Activated naive CD8-positive, alpha-beta T cell treated with anti-CD3 and anti-CD28 coated beads, Interleukin-2, amount 50 U/mL, for 16 hours (primary cell): ENCODE measurements around the gene MYNN.
A peak's percentile ranks its signal among the peaks of the same experiment; 100 is the strongest.
"Not testable (repeated sequence)": the region's sequence is repeated elsewhere in the genome, so short reads cannot be mapped to it uniquely, and the experiment has no call there.

ENCODE experiments used
- DNase-seq: peaks from one replicate; pipeline ENCODE4 v3.0.0-alpha.2; 2020; ENCODE audit warnings: low read depth, low spot score

MYNN gene

DNA sequence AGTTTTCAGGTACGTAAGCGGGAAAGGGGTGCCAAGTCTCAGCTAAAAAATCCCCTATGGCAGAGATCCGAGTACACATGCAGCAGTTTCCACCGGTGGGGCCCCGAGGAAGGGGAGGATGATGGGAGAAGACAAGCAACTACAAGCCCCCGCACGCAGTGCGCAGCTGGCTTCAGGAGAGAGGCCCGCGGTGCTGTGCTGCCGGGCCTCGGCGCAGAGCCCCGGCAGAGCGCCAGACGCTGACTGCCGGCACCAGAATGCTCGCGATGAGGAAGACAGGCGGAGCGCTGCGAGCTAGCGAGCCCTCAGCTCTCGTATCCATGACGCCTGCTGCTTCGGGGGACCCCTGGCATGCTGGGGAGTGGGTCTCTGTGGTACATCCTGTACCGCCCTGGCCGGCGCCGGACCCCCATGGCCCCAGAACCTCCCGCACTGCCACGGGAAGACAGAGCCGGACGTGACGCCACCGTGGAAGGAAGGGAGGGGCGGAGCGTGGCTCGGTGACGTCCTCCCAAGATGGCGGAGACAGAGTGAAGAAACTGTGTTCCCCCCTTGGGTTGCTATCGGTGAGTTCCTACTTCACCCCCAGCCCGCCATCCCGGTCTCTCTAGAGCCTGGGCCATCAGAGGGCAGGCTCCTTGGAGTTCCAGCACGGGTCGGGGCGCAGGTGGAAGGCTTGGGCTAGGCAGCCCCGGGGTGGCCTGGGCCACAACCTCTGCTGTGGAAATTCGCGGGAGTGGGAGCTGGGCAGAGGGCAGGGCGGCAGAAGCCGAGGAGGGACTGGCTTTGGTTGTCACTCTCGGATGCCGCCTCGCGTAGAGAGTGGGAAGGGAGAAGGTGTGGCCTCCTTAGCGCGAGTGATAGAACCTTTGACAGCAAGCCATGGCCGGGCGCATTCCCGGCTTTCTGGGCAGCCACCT, at the start of gene MYNN:
MYNN (plus strand) TSS at position 500 of the 920 bp plus-strand sequence. CDS start 900 bp downstream, outside the sequence.
- DNase-seq, result peak; percentile 80

DNA sequence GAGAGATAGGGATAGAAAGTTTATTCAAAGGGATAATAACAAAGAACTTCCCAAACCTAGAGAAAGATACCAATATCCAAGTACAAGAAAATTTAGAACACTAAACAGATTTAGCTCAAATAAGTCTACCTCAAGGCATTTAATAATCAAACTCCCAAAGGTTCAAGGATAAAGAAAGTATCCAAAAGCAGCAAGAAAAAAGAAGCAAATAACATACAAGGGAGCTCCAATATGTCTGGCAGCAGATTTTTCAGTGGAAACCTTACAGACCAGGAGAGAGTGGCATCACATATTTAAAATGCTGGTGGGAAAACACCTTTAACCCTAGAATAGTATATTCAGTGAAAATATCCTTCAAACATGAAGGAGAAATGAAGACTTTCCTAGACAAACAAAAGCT, 41.3 kb upstream of the MYNN start:
- not testable (repeated sequence) for DNase-seq

DNA sequence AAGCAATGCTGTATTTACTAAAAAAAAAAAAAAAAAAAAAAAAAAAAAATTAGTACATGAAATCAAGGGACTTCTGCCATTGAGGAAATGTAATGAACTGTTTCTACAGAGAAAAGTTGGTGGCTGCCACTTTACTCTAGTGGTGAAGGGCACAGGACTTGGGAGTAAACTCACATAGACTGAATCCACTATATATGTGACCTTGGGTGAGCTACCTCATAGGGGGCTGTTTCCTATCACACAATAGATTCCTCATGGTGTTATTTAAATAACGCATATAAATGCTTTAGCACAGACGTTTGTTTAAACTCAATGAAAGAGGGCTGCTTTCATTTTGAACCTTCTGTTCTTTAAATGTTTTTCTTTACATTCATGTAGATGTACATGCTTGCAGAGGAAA, 34.1 kb upstream of the MYNN start:
- DNase-seq, result no peak

DNA sequence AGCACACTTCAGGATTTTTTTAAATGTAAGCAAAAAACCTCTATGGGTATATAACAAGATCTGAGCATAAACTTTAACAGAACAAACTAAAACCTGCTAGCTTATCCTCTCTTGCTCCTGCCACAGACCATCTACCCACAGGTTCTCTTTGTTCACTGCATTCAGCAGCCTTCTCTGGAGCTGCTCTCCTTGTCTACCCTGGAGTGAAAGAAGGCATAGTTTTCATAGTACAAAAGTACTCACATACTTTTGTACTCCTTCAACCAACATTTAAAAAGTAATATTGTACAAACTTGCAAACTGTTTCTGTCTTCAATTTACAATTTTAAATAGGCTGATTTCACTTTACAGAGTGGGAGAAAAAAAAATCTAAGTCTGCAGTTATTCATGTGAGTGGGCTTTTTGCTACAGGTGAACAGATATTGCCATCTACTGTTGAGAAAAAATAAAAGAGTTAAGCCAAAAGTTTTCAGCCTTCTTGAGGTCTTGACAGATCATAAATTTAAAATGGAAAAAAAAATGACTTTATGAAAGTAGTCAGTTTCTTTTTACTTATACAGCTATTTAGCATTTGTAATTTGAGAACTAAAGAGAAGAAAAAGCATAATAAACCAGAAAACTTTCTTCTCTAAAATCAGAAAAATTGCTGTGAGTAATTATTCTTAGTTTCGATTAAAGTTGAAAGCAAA, 28.7 kb upstream of the MYNN start:
- DNase-seq, result no peak

DNA sequence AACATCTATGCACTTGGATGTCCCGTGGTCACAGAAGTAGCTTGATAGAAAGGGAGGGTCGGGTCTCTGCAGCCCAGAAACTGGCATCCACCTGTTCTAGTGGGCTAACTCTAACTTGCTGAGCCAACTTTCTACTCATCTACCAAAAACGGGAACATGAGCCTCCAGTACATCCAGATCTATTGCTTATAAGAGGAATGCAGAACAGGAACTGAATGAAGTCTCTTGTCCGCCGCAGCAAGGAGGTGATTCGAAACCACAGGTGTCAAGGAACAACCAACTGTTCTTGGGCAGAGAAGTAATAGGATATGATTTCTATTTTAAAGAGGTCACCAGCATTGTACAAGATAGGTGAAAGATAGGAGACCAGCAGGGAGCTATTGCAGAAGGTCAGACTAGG, 26.3 kb upstream of the MYNN start:
- DNase-seq, result no peak

DNA sequence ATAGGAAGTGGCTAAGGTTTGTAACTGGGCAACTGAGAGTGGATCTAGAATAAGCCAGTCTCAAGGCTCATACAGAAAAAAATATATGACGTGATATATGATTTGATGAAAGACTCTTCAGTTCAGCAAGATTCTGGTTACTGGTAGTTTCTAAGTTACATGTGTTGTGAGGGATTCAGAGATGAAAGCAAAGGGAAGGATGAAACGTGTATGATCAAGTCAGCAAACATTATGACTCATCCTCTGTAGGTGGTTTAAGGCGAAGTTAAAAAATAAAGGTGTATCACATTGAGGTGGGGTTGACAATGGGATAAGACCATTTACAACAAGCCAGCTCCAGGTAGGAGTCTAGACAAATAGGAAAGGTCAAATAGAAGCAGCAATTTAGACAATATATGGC, 24.5 kb upstream of the MYNN start:
- DNase-seq, result no peak

DNA sequence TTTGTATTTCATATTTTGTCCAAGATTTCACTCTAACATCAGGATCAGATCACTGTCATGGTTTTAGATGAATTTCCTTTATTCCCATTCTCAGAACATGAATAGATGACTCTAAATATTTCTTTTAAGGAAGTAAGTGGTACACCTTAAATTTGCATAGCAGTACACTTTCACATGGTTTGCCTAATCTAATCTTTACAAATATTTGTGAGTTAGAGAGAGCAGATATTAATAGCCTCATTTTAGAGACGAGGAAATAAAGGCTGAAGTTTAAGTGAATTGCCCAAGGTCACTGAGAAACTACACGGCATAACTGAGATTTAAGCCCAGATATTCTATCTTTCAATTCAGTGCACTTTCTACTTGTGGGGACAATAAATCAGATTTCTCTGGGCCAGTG, 22.5 kb upstream of the MYNN start:
- DNase-seq, result no peak

DNA sequence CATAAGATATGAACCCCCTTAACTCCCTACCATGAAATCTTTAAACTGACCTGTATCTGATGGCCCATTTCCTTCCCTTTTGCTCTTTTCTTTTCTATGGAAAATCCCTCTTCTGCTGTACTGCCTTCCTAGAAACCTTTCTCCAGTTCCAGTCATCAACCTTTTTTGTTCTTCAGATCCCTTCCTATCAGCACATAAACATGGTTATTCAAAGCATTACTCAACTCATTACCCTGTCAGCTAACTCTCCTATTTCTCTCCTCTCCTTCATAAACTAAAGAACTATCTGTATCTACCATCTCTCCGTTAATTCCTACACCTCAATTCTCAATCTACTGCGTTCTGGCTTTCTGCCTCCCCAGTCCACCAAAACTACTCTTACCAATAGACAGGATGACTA, 21.3 kb upstream of the MYNN start:
- no peak for DNase-seq

DNA sequence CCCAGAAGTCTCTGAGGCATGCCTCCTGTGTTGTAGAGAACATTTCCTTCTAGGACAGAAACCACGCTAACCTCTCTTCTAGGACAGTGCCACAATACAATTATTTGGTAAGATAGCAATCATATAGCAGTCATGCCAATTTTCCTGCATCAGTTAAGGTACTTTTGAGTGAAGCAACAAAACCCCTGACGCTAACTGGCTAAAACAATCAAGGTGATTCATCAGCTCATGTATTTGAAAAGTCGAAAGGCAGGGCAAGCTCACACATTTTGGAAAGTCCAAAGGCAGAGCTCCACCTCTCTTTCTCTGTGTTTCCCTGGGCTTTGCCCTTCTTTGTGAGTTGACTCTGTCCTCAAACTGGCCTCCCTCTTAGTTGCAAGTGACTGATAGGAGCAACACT, 18.5 kb upstream of the MYNN start:
- no peak for DNase-seq

DNA sequence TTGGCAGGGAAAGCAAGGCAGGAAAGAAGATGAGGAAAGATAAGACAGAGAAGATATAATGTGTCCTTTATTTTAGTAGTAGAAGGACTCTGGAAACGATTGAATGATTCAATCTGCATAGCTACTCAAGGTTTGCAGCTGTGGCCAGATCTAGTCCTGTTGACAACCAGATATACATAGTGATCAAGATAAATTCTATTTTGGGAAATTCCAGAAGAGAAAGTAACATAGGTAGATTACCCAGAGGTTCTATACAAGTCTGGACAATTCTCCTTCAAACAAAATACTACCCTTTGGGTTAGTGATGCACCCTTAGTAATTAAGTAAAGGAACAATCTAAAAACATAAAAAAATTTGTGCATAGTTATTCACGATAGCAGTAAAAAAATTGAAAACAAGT, 17.7 kb upstream of the MYNN start:
- DNase-seq, result no peak

DNA sequence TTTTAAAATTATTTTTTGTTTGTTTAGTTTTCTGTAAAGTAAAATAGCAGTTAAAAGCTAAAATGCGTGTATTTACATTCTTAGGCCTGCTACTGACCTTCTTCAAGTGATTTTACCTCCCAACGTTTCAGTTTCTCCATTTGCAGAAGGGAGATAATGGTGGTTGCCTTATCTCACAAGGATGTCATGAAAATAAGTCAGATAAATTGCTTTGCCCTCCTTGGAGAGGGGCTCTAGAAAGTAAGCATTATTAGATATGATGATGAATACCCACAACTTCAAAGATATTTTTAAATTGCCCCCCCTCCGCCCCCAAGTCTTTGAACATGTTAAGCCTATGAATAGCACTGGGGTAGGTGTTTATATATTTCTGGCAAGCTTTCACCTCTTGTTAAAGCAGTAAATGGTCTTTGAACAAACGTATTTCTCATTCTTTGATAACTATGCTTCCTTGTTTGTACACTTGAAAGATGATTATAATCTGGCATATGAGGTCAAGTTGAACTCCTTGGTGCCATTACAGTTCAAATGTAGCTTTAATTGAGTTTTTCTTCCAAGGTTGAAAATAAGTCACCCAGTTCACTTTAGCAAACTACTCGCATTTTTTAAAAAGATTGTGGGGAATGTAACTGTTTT, 14.7 kb upstream of the MYNN start:
- DNase-seq, result no peak

DNA sequence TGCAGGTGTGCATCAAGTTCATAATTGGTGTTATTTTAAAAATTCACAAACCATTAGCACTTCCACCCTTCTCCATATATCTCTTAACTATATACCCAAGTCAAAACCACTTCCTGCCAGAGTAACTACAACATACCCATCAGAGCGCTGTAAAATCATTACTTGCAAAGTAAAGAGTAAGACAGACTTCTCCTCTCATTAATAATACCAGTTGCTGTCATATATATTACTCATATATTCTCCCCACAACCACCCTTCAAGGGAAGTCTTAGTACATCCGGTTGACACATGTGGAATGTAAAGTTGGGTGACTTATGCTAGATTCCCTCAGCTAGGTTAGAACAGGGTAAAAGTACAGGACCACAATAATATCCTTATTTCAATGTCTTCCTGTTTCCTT, 13.9 kb upstream of the MYNN start:
- no peak for DNase-seq

DNA sequence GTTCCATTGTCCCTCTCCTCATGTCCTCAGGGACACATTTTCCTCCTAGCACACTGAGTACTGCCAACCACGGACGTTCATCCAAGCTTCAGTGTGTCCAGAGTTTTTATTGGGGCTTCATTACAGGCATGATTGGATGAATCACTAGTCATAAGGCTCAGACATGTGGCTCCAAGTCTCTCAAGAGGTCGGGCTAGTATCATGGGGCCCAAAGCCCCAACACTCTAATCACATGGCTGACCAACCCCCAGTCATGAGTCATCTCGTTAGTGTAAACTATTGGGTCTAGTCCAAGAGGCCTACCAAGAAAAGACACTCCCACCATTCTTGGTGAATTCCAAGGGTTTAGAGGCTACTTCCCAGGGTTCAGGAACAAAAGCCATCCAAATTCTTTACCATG, 12.7 kb upstream of the MYNN start:
- DNase-seq, result no peak

DNA sequence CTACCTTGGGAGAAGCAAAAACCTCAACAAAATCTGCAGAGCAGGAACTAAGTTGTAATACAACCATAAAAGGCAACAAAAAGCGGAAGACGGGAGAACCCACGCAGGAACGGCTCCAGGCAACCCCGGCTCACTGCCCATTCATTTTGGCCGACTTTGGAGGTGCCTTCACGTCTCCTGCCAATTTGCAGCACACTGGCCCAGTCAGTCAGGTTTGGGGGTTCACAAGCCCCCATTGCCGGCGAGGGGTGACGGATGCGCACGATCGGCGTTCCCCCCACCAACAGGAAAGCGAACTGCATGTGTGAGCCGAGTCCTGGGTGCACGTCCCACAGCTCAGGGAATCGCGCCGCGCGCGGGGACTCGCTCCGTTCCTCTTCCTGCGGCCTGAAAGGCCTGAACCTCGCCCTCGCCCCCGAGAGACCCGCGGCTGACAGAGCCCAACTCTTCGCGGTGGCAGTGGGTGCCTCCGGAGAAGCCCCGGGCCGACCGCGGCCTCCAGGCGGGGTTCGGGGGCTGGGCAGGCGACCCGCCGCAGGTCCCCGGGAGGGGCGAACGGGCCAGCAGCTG, 8.8 kb upstream of the MYNN start:
- DNase-seq, result peak; percentile 24

DNA sequence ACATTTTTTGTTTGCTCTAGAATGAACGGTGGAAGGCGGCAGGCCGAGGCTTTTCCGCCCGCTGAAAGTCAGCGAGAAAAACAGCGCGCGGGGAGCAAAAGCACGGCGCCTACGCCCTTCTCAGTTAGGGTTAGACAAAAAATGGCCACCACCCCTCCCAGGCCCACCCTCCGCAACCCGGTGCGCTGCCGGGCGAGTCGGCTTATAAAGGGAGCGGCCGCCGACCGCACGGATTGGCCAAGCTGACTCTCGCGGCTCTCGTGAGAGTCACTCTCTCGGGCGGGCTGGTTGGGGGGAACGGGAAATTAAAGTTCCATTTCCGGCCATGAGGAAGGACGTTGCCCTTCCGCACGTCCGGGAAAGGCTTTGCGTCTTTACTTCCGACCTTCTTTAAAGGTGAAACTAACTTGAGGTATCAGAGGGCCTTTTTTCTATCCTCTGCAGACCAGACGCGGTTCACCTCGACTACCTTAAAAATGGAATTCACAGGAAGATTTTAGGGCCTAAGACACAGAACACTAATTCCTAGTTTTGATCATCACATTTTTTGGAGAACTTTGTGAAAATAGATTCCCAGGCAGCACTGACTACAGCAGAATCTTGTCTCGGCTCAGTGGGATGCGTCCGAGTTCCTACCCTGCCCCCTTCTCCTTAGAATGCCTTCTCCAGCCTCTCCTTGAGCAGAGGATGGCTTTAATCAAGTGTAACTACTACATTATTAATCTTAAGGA, 8.1 kb upstream of the MYNN start, which contains the start of gene TERC:
TERC (minus strand) TSS at position 179 of the 731 bp plus-strand sequence.
- peak; percentile 86 for DNase-seq

DNA sequence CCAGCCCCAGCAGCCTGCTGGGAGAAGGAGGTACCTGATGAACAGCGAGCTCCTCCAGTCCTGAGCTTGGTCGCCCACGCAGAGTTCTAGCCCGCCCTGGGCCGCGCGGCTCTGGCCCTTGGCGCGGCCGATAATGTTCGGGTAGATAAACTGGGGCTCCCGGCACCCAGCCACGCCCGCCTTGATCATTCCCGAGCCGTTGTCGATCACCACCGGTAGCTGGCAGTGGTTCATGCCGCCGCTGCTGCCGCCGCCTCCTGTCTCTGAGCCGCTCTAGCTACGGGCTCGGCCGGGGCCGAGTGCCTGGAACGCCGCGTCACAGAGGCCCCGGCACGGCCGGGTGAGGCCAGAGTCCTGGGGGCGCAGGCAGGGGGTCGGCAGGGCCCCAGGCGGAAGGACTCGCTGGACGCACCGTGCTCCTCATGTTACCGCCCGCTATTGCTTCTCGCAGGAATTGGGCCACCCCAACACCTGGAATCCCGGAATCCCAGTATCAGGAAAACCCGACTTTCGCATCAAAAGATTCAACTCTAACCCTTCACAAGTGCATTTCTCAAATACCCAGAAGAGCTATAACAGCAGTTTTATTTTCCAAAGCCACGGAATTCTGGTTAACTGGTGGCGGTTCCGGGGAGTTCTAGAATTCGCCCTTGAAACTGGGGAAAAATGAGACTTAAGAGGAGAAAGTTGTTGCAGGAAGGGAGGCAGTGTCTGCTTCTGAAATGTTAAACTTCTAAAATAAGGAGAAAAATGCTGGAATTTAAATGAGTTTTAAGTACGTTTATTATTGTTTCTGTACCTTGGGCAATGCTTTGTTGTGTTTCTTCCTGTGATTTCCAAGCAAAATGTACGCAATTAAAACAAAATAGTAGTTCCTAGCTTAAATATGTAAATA, 3.7 kb upstream of the MYNN start, which contains the start of gene ACTRT3:
ACTRT3 (minus strand) TSS at position 275 of the 895 bp plus-strand sequence; CDS start at position 234, 41 bp downstream.
- DNase-seq, result peak; percentile 24

DNA sequence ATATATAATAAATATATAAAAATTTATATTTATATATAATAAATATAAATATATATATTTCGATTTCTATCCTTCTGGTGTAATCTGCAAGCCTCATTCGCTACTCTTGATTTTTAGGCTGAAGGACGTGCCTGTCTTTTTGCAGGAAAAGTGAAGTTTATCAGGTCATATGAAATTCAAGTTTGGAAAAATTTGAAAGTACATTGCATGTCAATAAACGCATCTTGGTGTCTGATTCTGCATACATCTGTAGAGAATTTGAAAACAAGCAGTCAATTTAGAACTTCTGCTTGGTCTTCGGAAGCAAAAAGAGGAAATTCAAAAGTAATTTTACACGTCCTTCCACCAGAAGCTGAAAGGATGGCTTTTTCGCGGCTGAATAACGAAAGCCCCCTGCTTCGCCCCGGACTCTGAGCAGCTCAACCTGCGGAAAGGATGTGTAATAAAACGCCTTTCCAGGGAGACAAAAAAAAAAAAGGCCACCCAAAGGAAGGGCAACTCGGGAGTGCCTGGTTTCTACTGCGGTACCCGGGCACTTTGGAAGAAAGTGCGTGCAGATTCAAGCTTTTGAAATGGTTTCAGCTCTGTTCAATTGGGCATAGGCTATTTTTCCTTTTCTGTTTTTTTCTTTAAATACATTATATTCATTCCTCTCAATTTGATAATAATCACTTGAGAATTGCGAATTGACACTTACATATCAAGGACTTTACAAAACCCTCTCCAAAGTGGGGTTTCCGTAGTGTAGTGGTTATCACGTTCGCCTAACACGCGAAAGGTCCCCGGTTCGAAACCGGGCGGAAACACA, 1.5 kb upstream of the MYNN start:
- no peak for DNase-seq

DNA sequence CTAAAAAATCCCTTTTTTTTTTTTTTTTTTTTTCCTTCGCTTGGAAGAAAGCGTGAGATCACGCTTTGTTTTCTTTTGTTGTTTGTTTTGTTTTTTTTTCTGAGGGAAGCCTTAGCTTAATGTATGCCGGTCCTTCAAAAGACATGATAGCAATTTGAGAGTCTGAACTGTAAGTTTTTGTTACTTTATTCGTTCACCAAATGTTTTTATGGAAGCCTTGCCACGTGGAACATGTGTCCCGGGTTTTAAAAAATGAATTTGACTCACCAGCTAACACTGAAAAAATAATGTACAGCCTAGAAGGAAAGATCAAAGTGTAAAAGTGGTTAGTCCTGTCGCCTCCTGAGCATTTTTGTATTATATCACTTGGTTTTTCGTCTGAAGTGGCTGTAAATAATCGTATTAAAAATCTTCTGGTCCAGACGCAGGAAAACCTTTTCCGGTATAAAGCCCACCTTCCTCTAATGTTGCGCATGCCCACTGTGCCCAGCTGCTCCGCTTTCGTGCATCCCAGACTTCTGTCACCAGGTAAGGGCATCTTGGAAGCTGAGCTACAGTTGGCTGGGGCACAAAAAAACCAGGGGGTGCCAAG, 795 bp upstream of the MYNN start:
- peak; percentile 30 for DNase-seq

DNA sequence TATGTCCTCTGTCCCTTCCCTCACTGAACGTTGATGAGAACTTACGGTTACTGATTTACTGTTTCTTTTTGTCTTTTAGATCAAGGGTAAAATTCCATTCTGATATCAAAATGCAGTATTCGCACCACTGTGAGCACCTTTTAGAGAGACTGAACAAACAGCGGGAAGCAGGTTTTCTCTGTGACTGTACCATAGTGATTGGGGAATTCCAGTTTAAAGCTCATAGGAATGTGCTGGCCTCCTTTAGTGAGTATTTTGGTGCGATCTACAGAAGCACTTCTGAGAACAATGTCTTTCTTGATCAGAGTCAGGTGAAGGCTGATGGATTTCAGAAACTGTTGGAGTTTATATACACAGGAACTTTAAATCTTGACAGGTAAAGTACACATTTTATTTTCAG, 990 bp downstream of the MYNN start:
- DNase-seq, result no peak
